Measurements from ENCODE around the gene ACP7.
"Not testable (repeated sequence)": the region's sequence is repeated elsewhere in the genome, so short reads cannot be mapped to it uniquely, and the experiment has no call there.

ACP7 gene, protein sequence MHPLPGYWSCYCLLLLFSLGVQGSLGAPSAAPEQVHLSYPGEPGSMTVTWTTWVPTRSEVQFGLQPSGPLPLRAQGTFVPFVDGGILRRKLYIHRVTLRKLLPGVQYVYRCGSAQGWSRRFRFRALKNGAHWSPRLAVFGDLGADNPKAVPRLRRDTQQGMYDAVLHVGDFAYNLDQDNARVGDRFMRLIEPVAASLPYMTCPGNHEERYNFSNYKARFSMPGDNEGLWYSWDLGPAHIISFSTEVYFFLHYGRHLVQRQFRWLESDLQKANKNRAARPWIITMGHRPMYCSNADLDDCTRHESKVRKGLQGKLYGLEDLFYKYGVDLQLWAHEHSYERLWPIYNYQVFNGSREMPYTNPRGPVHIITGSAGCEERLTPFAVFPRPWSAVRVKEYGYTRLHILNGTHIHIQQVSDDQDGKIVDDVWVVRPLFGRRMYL

DNA sequence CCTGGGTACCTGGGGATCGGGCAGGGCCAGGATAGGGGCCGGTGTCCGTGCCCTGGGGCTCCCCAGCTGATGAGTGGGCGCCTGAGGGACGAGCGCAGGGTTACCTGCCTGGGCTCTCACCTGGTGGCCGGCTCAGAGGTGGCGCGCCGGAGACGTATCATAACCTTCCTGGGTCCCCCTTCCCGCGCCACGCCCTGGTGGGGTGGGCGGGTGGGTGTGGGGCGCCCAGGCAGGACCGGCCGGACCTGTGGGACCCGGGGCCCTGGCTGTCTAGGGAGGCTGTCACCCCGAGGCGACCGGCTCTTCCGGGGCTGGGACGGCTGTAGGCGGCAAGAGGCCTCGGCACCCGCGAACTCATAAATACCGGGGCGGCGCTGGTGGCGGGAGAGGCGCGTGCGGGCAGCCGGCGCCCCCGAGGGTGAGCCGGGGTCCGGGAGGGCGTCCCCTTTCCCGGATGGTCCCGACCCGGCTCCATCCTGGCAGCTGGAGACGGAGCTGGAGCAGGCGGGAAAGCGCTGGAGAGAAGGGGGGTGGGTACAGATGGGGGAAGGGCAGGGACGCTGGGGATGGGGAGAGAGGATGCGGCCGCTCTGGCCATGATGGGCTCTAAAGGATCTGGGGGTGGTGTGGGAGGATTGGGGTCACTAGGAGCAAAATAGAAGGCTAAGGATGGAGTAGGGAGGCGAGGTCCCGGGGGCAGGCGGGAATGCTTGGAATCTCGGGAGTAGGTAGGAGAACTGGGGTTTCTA lies at the start of gene ACP7:
TSS of gene ACP7 (plus strand) at position 386 of the 749 bp plus-strand sequence. CDS start 902 bp downstream, outside the sequence.
- peak; percentile 67 for DNase-seq (ENCODE audit: low spot score)

DNA sequence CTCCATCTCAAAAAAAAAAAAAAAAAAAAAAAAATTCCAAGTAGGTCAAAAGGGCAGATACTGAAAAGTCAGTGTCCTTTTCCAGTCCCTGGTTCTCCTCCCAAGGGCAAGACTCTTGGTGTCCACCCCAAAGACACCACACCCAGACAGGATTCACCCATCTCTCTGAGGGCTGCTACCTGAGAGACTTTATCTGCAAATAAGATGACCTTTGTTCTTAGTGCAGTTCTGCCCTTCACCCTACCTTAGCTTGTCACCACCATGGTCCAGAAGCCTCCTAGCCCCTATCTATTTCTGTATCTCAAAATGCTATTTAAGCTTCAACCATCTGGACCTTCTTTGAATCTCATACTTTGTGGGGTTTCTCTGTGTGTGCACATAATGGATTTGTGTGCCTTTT lies 47.6 kb upstream of the ACP7 start:
- no peak for DNase-seq (ENCODE audit: low spot score)

DNA sequence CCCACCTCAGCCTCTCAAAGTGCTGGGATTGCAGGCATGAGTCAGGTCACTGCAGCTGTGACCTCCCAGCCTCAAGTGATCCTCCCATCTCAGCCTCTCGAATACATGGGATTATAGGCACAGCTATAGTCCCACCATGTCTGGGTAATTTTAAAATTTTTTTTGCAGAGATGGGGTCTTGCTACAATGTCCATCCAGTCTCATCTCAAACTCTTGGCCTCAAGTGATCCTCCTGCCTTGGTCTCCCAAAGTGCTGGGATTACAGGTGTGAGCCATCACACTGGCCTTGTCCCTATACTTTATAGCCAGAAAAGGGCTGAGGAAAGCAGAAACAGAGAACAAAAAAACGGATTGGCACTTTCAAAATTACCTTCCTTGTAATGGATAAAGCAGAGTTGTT lies 47.0 kb upstream of the ACP7 start:
- DNase-seq (ENCODE audit: low spot score) = no peak

DNA sequence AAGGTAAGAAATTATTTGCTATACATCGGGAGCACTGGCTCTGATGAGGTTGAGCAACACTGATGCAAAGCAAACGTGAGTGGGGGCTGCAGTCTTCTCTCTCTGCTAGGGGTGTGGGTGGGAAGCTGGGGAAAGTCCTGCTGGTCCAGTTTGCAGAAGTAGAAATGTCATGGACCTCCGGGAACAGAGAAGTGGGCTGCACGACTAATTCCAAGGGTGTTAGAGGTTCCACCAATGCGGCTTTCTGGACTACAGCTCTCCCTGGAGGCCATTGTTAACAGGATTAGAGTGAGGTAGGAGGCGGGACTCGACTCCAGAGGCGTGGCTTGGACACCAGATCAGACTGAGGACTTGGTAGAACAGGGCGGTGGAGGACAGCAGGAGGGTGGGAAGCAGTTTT lies 46.1 kb upstream of the ACP7 start:
- peak; percentile 24 for DNase-seq (ENCODE audit: low spot score)

DNA sequence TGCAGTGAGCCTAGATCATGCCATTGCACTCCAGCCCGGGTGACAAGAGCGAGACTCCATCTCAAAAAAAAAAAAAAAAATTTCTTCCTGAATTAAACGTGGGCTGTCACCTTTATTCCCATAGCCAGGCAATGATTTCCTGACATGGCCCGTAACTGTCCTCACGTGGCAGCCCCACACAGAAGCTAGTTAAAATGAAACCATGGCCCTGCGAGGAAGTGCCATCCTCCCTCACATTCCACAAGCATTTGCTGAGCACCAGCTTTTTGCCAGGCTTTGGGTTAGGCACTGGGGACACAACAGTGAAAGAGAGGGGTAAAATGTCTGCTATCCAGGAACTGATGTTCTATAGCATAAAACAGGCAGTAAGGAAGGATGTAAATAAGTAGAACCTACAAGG lies 38.7 kb upstream of the ACP7 start:
- DNase-seq (ENCODE audit: low spot score) = no peak

DNA sequence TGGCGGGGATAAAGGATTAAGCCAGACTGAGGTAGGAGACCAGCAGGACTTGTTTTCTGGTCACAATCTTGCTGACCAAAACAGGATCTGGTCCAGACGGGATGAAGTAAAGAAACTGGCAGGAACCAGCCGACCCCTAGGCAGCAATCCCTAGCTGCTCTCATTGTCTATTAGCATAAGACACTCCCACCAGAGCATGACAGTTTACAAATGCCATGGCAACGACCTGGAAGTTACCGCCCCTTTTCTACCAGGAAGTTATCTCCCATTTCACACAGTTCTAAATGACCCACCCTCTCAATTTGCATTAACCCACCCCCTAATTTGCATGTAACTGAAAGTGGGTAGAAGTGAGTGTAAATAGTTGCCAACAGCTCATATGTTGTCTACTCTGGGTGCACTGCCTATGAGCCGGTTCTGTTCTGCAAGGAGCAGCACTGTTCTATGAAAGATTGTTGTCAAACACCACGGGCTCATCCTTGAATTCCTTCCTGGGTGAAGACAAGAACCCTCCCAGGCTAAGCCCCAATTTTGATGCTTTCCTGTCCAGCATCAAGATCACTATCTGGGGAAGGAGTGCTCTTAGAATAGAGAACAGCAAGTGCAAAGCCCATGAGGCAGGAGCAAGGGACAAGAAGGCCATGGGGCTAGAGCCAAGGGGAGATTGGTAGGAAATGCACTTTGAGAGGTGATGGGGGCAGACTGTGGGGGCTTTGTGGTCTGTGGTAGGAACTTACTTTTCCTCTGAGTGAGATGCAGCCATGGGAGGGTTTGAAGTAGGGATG lies 37.9 kb upstream of the ACP7 start:
- DNase-seq (ENCODE audit: low spot score) = peak; percentile 79

DNA sequence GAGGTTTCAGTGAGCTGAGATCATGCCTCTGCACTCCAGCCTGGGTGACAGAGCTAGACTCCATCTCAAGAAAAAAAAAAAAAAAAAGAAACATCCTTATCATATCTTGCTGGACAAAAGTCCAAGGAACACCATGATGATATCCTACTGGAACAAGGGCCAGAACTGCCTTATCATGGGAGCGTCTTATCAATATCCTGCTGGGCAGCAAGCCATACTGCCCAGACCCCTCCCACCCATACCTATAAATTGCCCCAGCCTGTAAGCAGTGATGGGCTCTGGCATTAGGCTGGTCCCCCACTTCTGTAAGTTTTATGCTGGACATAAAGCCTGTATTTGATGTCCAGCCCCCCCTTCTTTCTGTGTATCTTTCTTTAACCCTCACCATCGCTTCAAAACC lies 37.1 kb upstream of the ACP7 start:
- DNase-seq (ENCODE audit: low spot score) = no peak

DNA sequence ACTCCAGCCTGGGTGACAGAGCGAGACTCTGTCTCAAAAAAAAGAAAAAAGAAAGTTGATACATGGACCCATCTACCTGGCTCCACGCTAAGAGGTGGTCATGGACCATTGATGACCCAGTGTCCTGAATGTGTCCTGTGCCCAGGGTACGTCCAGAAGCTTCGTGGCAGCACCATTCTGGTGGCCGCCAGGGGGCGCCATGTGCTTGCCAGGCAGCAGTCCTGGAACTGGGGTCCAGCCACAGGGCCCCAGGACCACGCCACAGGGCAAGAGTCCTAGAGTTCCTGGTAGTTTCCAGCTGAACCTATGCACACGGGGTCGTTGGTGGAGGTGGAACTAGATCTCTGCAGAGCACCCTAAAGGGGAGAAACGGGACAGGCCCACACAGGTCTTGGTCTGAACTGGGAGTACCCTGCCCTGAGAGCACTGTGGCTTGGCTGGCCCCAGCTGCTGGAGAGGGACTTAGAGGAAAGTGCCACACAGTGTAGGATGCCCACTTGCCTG lies 31.9 kb upstream of the ACP7 start:
- DNase-seq (ENCODE audit: low spot score) = peak; percentile 64

DNA sequence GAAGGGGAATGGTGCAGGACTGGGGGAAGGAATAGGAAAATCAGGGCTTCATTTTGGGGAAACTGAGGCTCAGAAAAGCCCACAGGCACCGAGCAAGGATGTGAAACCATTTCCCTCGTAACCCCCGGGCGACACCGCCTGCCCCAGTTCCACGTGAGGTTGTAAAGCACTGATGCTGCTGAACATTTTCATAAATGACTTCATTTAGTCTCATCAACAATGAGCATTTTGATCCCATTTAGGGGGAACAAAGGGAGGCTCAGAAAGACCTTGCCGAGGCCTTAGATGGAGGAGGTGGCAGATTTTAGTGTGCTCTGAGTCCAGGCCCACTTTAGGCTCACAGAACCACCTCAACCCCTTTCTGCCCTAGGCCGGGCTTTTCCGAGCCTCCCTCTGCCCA lies 31.3 kb upstream of the ACP7 start:
- DNase-seq (ENCODE audit: low spot score) = no peak

DNA sequence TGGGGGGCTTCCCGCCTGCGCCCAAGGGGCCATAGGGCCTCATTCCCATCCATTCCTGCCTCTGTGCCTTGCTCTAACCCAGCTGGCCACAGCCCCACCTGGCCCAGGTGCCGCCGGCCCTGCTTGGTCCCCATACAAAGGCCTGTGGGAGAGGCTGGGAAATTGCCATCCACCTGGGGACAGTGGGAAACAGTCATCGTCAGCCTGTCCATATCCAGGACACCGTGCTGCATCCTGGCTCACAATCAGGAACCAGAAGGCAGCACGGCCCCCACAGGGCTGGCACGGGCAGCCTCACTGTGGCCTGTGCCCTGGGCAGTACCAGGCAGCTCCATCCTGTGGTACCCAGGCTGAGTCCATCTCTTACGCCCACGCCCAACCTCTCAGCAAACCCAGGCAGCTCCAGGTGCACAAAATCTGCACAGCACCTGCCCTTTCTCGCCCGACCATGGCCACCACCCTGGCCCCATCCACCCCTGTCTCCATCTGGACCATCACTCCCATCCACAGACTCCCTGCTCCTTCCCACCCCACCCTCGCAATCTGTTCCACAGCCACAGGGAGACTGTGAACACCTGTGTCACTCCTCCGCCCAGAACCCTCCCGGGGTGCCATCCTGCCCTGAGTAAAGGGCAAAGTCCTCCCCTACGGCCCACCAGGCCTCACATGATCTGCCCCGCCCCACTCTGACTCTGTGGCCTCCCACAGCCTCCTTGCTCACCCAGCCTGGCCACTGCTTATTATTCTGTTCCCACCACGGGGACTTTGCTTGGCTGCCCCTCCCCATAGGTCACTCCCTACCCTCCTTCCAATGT lies 30.7 kb upstream of the ACP7 start:
- no peak for DNase-seq (ENCODE audit: low spot score)

DNA sequence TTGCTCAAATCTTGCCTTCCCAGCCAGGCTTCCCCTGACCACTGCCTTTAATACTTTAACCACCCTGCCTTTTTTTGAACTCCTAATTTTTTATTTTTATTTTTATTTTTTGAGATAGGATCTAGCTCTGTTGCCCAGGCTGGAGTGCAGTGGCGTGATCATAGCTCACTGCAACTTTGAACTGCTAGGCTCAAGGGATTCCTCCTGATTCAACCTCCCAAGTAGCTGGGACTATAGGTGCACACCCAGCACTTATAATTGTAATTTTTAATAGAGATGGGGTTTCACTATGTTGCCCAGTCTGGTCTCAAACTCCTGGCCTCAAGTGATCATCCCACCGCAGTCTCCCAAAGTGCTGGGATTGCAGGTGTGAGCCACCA lies 30.1 kb upstream of the ACP7 start:
- no peak for DNase-seq (ENCODE audit: low spot score)

DNA sequence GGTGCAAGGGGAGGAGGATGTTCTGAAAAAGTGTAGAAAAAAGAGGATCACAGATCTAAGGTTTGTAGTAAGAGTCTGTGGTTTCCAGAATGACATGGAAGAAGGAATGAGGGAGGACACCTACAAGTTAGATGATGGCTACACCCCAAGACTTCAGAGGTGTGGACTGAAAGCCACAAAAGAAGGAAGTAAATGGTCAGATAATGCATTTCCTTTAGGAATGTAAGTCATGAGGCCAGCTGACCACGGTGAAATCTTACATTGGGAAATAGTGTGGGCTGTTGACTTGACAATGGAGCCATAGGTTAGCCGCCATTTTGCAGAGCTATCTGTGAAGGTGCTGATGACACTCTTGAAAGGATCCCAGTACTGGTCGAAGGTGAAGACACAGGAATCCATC lies 26.6 kb upstream of the ACP7 start:
- DNase-seq (ENCODE audit: low spot score) = no peak

DNA sequence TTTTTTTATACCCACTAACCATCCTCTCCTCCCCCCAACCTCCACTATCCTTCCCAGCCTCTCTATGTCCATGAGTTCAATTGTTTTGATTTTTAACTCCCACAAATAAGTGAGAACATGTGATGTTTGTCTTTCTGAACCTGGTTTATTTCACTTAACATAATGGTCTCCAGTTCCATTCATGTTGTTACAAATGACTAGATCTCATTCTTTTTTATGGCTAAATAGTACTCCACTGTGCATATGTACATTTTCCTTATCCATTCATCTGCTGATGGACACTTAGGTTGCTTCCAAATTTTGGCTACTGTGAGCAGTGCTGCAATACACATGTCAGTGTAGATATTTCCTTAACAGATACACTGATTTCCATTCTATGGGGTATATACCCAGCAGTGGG lies 24.9 kb upstream of the ACP7 start:
- DNase-seq (ENCODE audit: low spot score) = no peak

DNA sequence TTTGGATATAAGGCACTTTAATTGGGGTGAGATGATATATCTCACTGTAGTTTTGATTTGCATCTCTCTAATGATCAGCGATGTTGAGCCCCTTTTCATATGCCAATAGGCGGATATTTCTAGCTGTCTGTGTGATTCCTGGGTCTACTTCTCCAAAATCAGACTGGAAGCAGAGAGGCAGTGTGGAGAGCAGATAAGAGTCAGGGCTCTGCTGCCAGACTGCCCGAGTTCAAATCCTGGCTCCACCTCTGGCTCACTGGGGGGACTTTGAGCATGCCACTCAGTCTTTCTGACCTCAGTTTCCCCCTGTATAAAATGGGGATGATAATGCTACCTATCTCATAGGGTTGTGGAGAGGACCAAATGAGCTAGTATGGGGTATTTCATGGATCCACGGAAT lies 24.0 kb upstream of the ACP7 start:
- DNase-seq (ENCODE audit: low spot score) = no peak

DNA sequence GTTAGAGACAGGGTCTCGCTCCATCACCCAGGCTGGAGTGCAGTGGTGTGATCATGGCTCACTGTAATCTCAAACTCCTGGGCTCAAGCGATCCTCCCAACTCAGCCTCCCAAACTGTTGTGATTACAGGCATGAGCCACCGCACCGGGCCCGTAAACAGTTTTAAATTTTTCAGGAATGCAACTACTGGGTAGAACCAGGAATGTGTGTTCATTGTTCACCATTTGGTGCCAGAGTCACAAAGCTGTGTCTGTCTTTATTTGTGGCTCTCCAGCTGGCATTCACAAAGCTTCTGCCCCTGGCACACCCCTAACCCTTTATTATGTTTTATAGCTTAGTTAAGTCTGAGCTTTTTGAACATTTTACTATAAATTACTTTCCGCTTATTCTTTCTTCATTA lies 19.8 kb upstream of the ACP7 start:
- DNase-seq (ENCODE audit: low spot score) = no peak

DNA sequence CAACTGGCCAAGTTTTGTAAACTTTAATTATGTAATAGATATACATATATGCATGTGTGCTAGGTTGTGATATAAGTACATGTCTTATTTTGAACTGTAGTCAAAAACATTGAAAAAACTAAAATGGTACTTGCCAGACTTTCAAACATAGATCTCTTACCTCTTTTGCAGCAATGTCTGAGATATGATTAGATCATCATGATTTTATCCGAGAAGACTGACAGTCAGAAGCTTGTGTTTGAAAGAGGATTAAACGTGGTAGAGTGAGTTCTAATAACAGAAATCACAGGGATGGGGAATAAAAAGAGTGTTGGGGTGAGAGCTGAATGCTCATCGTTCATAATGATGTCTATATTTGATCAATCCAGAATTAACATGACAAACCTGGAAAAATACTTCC lies 18.2 kb upstream of the ACP7 start:
- no peak for DNase-seq (ENCODE audit: low spot score)

DNA sequence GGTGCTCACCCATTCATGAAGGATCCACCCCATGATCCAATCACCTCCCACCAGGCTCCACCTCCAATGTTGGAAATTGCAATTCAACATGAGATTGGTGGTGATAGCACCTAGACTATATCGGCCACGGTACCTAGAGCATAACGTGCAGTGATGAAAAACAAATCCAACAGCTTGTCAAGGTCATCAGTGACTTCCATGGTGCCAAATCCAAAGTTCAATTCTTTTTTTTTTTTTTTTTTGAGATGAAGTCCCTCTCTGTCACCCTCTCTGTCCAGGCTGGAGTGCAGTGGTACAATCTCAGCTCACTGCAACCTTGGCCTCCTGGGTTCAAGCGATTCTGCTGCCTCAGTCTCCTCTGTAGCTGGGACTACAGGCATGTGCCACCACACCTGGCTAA lies 17.1 kb upstream of the ACP7 start:
- no peak for DNase-seq (ENCODE audit: low spot score)

DNA sequence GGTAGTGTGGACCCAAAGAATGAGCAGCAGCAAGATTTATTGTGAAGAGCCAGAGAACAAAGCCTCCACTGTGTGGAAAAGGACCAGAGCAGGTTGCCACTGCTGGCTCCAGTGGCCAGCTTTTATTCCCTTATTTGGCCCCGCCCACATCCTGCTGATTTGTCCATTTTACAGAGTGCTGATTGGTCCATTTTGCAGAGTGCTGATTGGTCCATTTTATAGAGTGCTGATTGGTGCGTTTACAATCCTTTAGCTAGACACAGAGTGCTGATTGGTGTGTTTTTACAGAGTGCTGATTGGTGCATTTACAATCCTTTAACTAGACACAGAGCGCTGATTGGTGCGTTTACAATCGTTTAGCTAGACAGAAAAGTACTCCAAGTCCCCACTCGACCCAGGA lies 15.9 kb upstream of the ACP7 start:
- DNase-seq (ENCODE audit: low spot score) = not testable (repeated sequence)

DNA sequence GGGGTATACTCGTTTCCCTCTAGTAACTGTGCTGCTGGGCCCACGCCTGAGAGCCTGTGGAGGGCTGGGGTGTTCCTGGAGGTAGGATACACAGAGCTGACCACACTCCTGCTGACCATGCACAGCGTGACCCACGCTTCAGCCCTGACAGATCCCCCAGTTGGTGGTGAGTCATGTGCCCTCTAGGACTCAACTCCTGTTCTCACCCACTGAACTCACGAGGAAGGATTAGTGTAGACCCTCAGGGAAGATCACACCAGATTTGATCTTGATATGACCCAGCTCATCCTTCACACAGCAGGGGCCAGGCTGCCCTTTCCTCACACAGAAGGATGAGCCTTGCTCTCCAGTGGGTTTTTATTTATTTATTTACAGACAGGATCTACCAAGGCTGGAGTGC lies 13.3 kb upstream of the ACP7 start:
- DNase-seq (ENCODE audit: low spot score) = no peak

DNA sequence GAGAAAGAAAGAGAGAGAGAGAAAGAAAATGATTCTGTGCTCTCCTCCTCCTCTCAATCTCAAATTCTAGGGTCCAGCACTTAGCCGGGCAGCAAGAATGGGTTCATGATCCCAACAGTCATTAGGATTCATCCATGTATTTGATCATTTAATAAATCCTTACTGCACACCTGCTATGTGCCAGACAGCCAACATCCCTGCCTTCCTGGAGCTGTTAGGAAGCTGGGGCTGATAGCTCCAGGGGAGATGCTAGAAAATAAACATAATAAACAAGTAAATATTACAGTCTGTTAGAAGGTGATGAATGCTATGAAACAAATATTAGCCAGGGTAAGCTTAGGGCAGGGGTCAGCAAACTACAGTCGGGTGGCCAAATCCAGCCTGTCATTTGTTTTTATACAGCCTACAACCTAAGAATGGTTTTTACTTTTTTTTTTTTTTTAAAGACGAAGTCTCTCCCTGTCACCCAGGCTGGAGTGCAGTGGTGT lies 9.9 kb upstream of the ACP7 start:
- no peak for DNase-seq (ENCODE audit: low spot score)

DNA sequence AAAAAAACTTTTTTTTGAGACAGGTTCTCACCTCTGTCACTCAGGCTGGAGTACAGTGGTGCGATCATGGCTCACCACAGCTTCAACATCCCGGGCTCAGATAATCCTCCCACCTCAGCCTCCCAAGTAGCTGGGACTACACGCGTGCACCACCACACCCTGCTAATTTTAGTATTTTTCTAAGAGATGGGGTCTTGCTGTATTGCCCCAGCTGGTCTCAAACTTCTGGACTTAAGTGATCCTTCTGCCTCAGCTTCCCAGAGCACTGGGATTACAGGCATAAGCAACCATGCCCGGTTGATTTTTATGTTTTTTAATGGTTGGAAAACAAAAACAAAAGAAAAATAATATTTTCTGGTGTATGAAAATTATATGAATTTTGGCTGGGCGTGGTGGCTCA lies 9.2 kb upstream of the ACP7 start:
- DNase-seq (ENCODE audit: low spot score) = no peak

DNA sequence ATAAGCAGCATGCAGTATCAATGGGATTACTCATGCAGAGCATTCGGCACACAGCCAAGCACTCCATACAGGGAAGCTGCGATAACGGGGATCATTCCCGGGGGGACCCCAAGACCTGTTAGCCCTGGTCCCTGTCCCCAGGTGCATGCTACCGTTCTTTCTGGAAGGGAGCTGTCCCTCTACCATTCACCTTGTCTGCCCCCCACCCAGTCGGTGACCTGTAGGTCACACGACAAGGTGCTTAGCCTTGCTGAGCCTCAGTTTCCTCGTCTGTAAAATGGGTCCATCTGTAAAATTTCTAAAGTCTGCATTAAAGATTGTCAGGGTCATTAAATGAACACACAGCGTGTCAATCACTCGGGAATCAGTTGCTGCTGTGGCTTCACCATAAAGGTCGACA lies 6.8 kb upstream of the ACP7 start:
- no peak for DNase-seq (ENCODE audit: low spot score)
